Measurements from ENCODE around the gene B4GALNT3.

GRCh38 chr12:537772-538171 lies 78.0 kb downstream of the B4GALNT3 start:
- TF ChIP-seq POLR2A (IDR thresholded peaks at IDR 0.05; ENCODE audit: low read depth, low read length) (no peak), POLR2AphosphoS5 (IDR thresholded peaks at IDR 0.05; ENCODE audit: low read depth, low read length) (no peak), POU2F2 (IDR thresholded peaks at IDR 0.05; ENCODE audit: low read depth, low read length) (no peak), SPI1 (IDR thresholded peaks at IDR 0.05; ENCODE audit: low read depth, low read length) (no peak), TAF1 (IDR thresholded peaks at IDR 0.05; ENCODE audit: low read depth, low read length) (no peak), PAX5 (IDR thresholded peaks at IDR 0.05; ENCODE audit: insufficient read depth, low read length, severe bottlenecking) (no peak)
